T-cell (primary cell): ENCODE measurements around the gene MRPS10. TPM values are rescaled to one million over a fixed set of nuclear protein-coding genes. Genes with fewer than 3 reads are reported as not detected.

ENCODE experiments used
- ATAC-seq, 4 experiments: fragments of 200-7000 bp in 3 of 4; fragments of 150-1000 bp in 1 of 4; cut with Tn5 transposase; replicated peaks in 1 of 4; 1 replicate in 3 of 4; 2 replicates in 1 of 4; pipeline ENCODE4 v1.10.0; 2021; ENCODE audit warnings: moderate library complexity in 3 of 4, mild to moderate bottlenecking in 2 of 4, moderate number of reproducible peaks in 1 of 4
- CTCF ChIA-PET, 2 donors: fragments of 300-600 bp; sonication (Branson Sonifier 250); formaldehyde crosslinking; loops; one replicate each; lab custom pipeline; 2022; ENCODE audit warnings: antibody characterized with exemption in 2 of 2; lab: Charles Lee
- POLR2A ChIA-PET, 2 donors: fragments of 300-600 bp; sonication (Branson Sonifier 250); formaldehyde crosslinking; loops; one replicate each; lab custom pipeline; 2022; ENCODE audit warnings: antibody characterized with exemption in 2 of 2; lab: Charles Lee
- DNase-seq, 35 experiments: peaks; one replicate each; pipeline versions ENCODE4 v3.0.0 to v3.0.0-alpha.2; 2013 to 2023
- H3K27ac ChIP-seq: one replicate; pipeline ENCODE4 v1.5.1; 2013; ENCODE audit warnings: low read length
- H3K27me3 ChIP-seq, 2 experiments: replicated peaks in 1 of 2; 1 replicate in 1 of 2; 2 replicates in 1 of 2; pipeline versions ENCODE4 v1.6.1 to v1.7.0; 2013; ENCODE audit warnings: low read length in 1 of 2, mixed read lengths in 1 of 2; ENCODE audit not compliant: control insufficient read depth in 2 of 2, insufficient read depth in 2 of 2; ENCODE audit errors: extremely low read depth in 1 of 2
- H3K36me3 ChIP-seq, 2 donors: 1 replicate in 1 of 2; 2 replicates in 1 of 2; pipeline versions ENCODE4 v1.6.1 to v1.7.0; 2013; ENCODE audit warnings: low read length in 1 of 2; ENCODE audit not compliant: control insufficient read depth in 2 of 2, insufficient read depth in 1 of 2; ENCODE audit errors: extremely low read depth in 1 of 2
- H3K4me1 ChIP-seq, 2 experiments: 1 replicate in 1 of 2; 2 replicates in 1 of 2; pipeline versions ENCODE4 v1.6.1 to v1.7.0; 2013; ENCODE audit warnings: low read length in 2 of 2, mixed read lengths in 1 of 2; ENCODE audit not compliant: insufficient read depth in 2 of 2, control insufficient read depth in 1 of 2; ENCODE audit errors: extremely low read depth in 1 of 2
- H3K4me3 ChIP-seq, 2 donors: 1 replicate in 1 of 2; 2 replicates in 1 of 2; pipeline versions ENCODE4 v1.5.1 to v1.7.0; 2013; ENCODE audit warnings: mild to moderate bottlenecking in 2 of 2, low read length in 1 of 2, moderate library complexity in 1 of 2; ENCODE audit not compliant: control insufficient read depth in 1 of 2; ENCODE audit errors: extremely low read depth in 1 of 2
- H3K9me3 ChIP-seq: 2 replicates; pipeline ENCODE4 v1.7.0; 2013
- H3K27ac Mint-ChIP-seq, 2 donors: one replicate each; pipeline ENCODE4 v1.8.0; 2020 to 2021; ENCODE audit warnings: mild to moderate bottlenecking in 2 of 2, mixed read lengths in 2 of 2
- H3K27me3 Mint-ChIP-seq, 2 donors: one replicate each; pipeline ENCODE4 v1.8.0; 2021 to 2022; ENCODE audit warnings: mixed read lengths in 2 of 2
- H3K36me3 Mint-ChIP-seq: one replicate; pipeline ENCODE4 v1.8.0; 2021; ENCODE audit warnings: mixed read lengths
- H3K4me1 Mint-ChIP-seq, 3 donors: one replicate each; pipeline ENCODE4 v1.8.0; 2020 to 2022; ENCODE audit warnings: mixed read lengths in 3 of 3, mild to moderate bottlenecking in 1 of 3
- H3K4me3 Mint-ChIP-seq, 3 donors: one replicate each; pipeline ENCODE4 v1.8.0; 2020 to 2022; ENCODE audit warnings: mild to moderate bottlenecking in 3 of 3, mixed read lengths in 3 of 3, moderate library complexity in 3 of 3
- H3K9me3 Mint-ChIP-seq, 3 donors: one replicate each; pipeline ENCODE4 v1.8.0; 2020 to 2022; ENCODE audit warnings: mixed read lengths in 3 of 3
- WGBS: methylation state at CpG from one replicate; pipeline ENCODE4 v1.1.5; 2013; ENCODE audit warnings: missing lambda C conversion rate; ENCODE audit not compliant: insufficient coverage; 5-methylcytosine and 5-hydroxymethylcytosine counted together
- total RNA-seq, 35 experiments: library from RNA in 6 of 35; stranded (reverse) in 6 of 35; fragments of 120-200 nt in 1 of 35; gene quantifications; one replicate each; pipeline versions ENCODE4 v1.2.1 to v1.2.4 and lab custom pipeline; 2013 to 2026

MRPS10 gene
- total RNA-seq, 5 donors from 2014 or later (not counting 1 experiment from before 2014, with no cell fraction given): 17.6 to 23.6 (median 20.5) TPM

DNA sequence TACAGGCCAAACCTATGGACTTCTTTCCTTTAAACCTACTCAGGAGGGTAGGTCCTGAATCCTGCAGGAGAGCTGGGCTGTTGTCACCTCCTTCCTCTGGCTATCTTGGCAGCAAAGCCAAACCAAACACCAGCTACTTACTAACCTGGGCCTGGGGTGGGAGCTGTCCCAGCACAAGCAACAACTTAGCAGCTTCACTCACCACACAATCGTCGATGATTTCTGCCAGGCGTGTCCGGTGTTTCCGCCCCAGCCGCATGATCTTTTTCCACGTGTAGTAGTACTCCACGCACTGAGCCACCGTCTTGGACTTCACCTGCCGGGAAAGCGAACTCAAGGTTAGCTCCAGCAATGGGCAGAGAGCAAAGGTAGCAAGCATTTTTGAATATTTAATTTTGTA, 25.4 kb upstream of the MRPS10 start:
- Mint-ChIP-seq H3K27me3 (no peaks in the 10 kb centered on the region), H3K36me3 (peaks cover 49% of the 10 kb centered on the region), H3K9me3 (no peaks in the 10 kb centered on the region), H3K4me1 (peaks cover 0 to 6% (median 0%) of the 10 kb centered on the region in 3 donors), H3K27ac (no peak overlapping the region), H3K4me3 (no peak overlapping the region)
- ChIA-PET CTCF (no interaction called here), POLR2A (no interaction called here)
- no peak overlapping the region for H3K4me3 ChIP-seq
- DNase-seq (no peak), ATAC-seq (no peak)
- H3K4me1 ChIP-seq: no peaks in the 10 kb centered on the region
- no peak overlapping the region for H3K27ac ChIP-seq
- no peaks in the 10 kb centered on the region for H3K27me3 ChIP-seq
- H3K36me3 ChIP-seq: peaks cover 9 to 73% of the 10 kb centered on the region in 2 donors
- WGBS: 100% methylated on average over 11 of the region's 11 CpGs
- no peaks in the 10 kb centered on the region for H3K9me3 ChIP-seq

DNA sequence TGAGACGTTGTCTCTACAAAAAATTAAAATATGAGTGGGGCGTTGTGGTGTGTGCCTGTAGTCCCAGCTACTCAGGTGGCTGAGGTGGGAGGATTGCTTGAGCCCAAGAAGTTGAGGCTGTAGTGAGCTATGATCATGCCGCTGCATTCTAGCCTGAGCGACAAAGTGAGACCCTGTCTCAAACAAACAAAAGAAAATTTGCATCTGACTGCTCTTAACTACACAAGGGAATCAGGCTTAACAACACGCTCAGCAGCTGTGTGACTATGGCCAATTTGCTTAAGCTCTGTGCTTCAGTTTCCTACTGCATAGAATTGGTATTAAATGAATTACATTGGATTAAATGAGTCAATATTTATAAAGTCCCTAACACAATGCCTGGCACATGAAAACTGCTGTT, 24.3 kb upstream of the MRPS10 start:
- no peaks in the 10 kb centered on the region for H3K4me1 ChIP-seq
- DNase-seq (no peak), ATAC-seq (no peak)
- CTCF ChIA-PET: no interaction called here
- H3K9me3 Mint-ChIP-seq: no peaks in the 10 kb centered on the region
- no peak overlapping the region for H3K27ac Mint-ChIP-seq
- no peaks in the 10 kb centered on the region for H3K27me3 ChIP-seq
- peaks cover 40% of the 10 kb centered on the region for H3K36me3 Mint-ChIP-seq
- peaks cover 0 to 6% (median 0%) of the 10 kb centered on the region in 3 donors for H3K4me1 Mint-ChIP-seq
- no peak overlapping the region for H3K4me3 ChIP-seq
- POLR2A ChIA-PET: no interaction called here
- no peak overlapping the region for H3K4me3 Mint-ChIP-seq
- no peak overlapping the region for H3K27ac ChIP-seq
- no peaks in the 10 kb centered on the region for H3K9me3 ChIP-seq
- peaks cover 9 to 70% of the 10 kb centered on the region in 2 donors for H3K36me3 ChIP-seq
- no peaks in the 10 kb centered on the region for H3K27me3 Mint-ChIP-seq
- WGBS: 100% methylated on average over 1 of the region's 5 CpGs

DNA sequence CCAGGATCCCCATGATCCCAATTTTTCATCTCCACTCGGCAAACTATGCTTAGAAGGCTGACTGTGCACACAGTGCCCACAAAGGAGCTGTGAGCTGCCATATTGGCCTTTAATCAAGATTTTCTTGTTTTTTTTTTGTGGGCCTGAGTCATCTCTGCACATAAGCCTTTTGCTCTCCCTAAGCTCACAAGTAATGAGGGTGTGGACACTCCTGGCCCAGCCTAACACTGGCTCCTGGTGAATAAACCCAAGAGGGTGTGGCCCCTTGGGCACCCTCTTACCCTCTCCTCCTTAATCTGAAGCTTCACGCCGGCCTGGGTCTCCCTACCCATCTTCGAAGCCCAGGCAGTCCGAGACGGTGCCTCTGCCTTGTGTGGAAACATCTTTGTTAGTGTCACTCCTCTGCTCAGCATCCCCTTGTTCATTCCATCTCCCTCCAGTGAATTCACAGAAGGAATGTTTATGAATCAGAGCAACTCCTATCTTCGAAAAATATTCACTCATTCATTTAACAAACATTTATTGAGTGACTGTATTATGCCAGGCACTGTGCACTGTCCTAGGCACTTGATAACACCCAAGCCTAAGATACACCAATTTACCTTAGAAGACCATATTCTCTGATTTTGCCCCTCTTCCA, 22.2 kb upstream of the MRPS10 start:
- H3K27me3 Mint-ChIP-seq: no peaks in the 10 kb centered on the region
- H3K36me3 Mint-ChIP-seq: peaks cover 42% of the 10 kb centered on the region
- peaks cover 4 to 65% of the 10 kb centered on the region in 2 donors for H3K36me3 ChIP-seq
- POLR2A ChIA-PET: interaction anchor here in 1 of 2 donors (0.7 kb wide), 1 partner anchor 1238 kb away, joined by 3 read pairs; no protein-coding TSS in a partner anchor
- ATAC-seq: no peak
- no peaks in the 10 kb centered on the region for H3K9me3 Mint-ChIP-seq
- 100% methylated on average over 6 of the region's 7 CpGs for WGBS
- H3K27ac Mint-ChIP-seq: no peak overlapping the region
- no peak for DNase-seq
- H3K4me3 Mint-ChIP-seq: no peak overlapping the region
- no peaks in the 10 kb centered on the region for H3K4me1 ChIP-seq
- CTCF ChIA-PET: interaction anchor here in 1 of 2 donors (1.5 kb wide), 1 partner anchor 308 kb away, joined by 4 read pairs; no protein-coding TSS in a partner anchor
- H3K9me3 ChIP-seq: no peaks in the 10 kb centered on the region
- peaks cover 0 to 6% (median 0%) of the 10 kb centered on the region in 3 donors for H3K4me1 Mint-ChIP-seq
- H3K4me3 ChIP-seq: no peak overlapping the region
- no peaks in the 10 kb centered on the region for H3K27me3 ChIP-seq
- H3K27ac ChIP-seq: no peak overlapping the region

DNA sequence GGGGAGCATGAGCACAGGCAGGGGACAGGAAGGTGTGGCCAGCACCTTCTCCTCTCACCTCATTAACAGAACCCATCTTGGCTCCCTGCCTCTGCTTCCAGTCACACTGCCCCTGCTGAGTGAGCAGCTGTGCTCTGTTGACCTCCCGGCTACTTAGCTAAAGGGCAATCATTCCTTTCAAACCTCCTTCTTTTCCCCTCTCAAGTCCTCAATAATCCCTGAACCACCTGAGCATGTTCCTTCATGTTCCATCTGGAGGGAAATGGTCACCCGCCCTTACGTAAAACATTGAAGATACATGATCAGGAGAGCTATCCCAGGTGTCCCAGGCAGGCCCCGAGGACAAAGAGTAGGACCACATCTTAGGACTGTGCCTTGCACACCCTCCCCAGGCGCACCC, 21.7 kb upstream of the MRPS10 start:
- no peak overlapping the region for H3K4me3 Mint-ChIP-seq
- H3K27me3 ChIP-seq: no peaks in the 10 kb centered on the region
- H3K4me1 ChIP-seq: no peaks in the 10 kb centered on the region
- H3K36me3 ChIP-seq: peaks cover 4 to 61% of the 10 kb centered on the region in 2 donors
- H3K27ac Mint-ChIP-seq: peak overlapping the region in 1 of 2 donors; percentile 47
- H3K36me3 Mint-ChIP-seq: peaks cover 39% of the 10 kb centered on the region
- no peaks in the 10 kb centered on the region for H3K9me3 Mint-ChIP-seq
- DNase-seq (no peak), ATAC-seq (no peak)
- ChIA-PET CTCF (interaction anchor here in 1 of 2 donors (1.5 kb wide), 1 partner anchor 308 kb away, joined by 4 read pairs; no protein-coding TSS in a partner anchor), POLR2A (interaction anchor here in 1 of 2 donors (0.7 kb wide), 1 partner anchor 1238 kb away, joined by 3 read pairs; no protein-coding TSS in a partner anchor)
- H3K27me3 Mint-ChIP-seq: no peaks in the 10 kb centered on the region
- peaks cover 0 to 6% (median 0%) of the 10 kb centered on the region in 3 donors for H3K4me1 Mint-ChIP-seq
- H3K9me3 ChIP-seq: no peaks in the 10 kb centered on the region
- WGBS: 100% methylated on average over 4 of the region's 5 CpGs
- no peak overlapping the region for H3K4me3 ChIP-seq
- H3K27ac ChIP-seq: no peak overlapping the region

DNA sequence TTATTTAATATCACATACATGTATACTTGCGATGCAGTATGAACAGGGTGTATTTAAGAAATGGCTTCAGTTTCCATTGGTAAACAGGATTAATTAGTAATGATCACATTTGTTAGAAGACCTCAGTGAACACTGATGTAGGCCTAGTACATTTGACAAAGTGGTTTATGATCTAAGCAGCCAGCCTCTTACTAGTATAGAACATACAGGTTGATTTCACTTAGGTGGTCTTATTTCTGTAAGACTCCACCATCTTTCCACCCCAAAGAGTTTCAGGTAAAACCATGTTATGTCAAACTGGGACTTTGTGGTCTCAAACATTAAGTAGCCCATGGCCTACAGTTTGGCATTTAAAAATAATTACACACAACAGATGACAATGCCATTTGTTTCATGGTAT, 20.2 kb upstream of the MRPS10 start:
- Histone ChIP-seq H3K9me3 (no peaks in the 10 kb centered on the region), H3K4me1 (no peaks in the 10 kb centered on the region), H3K27ac (no peak overlapping the region), H3K4me3 (no peak overlapping the region), H3K36me3 (peaks cover 5 to 62% of the 10 kb centered on the region in 2 donors), H3K27me3 (no peaks in the 10 kb centered on the region)
- Mint-ChIP-seq H3K4me3 (no peak overlapping the region), H3K27ac (peak overlapping the region in 1 of 2 donors; percentile 56), H3K4me1 (peaks cover 0 to 6% (median 0%) of the 10 kb centered on the region in 3 donors), H3K27me3 (no peaks in the 10 kb centered on the region), H3K36me3 (peaks cover 38% of the 10 kb centered on the region), H3K9me3 (no peaks in the 10 kb centered on the region)
- no peak for ATAC-seq
- ChIA-PET CTCF (no interaction called here), POLR2A (no interaction called here)
- no CpG with 5 or more reads among the region's 1 CpG for WGBS
- DNase-seq: no peak

DNA sequence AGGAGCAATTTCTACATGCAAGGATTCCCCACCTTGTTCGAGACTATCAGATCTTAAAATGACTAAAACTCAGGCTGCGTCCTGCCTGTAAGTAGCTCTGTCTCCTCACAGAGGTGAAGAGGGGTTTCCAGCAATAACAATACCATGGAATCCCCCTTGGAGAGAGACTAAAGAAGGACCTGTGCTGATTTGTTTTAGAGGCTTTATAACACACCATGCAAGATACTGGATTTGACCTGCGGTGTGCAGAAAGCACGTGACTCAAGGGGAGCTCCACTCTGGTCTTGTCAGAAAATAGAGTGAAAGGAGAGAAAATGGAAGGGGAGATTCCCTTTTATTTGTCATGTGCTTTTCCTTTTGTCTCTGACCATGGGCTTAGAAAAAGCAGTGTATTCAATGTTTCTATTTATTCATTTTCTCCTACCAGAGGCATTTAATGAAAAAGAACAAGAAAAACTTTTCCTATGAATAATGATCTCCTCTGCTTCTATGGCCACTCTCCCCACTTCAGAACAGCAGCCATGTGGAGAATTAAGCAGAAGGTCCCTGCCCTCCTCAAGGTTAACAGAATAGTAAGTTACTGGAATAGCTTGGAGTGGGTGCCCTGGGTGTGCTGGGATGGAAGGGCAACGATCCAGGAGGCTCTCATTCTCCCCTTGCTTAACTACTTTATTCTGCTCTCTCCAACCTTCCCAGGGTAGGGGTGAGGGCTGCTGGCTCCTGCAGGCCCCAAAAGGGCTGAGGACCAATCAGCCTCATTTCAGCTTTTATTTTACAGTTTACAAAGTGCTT, 19.2 kb upstream of the MRPS10 start:
- H3K27me3 ChIP-seq: no peaks in the 10 kb centered on the region
- H3K4me1 ChIP-seq: no peaks in the 10 kb centered on the region
- Mint-ChIP-seq H3K4me3 (no peak overlapping the region), H3K27ac (peak overlapping the region; percentile 52 to 58), H3K27me3 (no peaks in the 10 kb centered on the region), H3K4me1 (peaks cover 0 to 6% (median 0%) of the 10 kb centered on the region in 3 donors), H3K36me3 (peaks cover 37% of the 10 kb centered on the region), H3K9me3 (no peaks in the 10 kb centered on the region)
- H3K36me3 ChIP-seq: peaks cover 6 to 60% of the 10 kb centered on the region in 2 donors
- POLR2A ChIA-PET: no interaction called here
- H3K4me3 ChIP-seq: no peak overlapping the region
- ATAC-seq (no peak), DNase-seq (no peak)
- WGBS: no CpG with 5 or more reads among the region's 5 CpGs
- CTCF ChIA-PET: interaction anchor here in 1 of 2 donors (1.2 kb wide), 1 partner anchor 311 kb away, joined by 4 read pairs; no protein-coding TSS in a partner anchor
- H3K9me3 ChIP-seq: no peaks in the 10 kb centered on the region
- no peak overlapping the region for H3K27ac ChIP-seq
